ENCODE data around the gene PHLDA3. TPM values are rescaled to one million over a fixed set of nuclear protein-coding genes. Genes with fewer than 3 reads are reported as not detected.

The PHLDA3 gene
- total RNA-seq, 1 experiment from 2014 or later, result 22.1 TPM

DNA sequence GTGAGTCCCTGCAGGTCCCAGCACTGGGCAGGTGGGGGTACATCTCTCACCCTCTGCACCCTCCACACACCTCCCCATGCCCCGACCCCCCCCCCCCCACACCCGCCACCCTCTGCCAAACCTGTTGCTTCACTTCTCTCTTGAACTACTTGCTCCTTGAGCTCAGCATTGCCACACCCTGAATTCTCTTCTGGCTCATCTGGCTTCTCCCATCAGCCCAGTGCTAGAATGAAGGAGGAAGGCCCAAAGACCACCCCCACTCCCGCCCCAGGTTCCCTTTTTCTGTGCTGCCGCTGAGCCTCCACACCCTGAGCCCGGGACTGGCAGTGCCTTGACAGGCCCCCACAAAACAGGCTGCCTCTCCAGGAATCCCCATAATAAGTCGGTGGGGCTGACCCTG is 41.0 kb downstream of the PHLDA3 start:
- RAD21 ChIA-PET (ENCODE audit: low non-redundant PET in 1 of 2, low total read pairs in 2 of 2, uncharacterized antibody in 2 of 2, unreplicated experiment in 2 of 2), result no interaction called here
- CTCF ChIA-PET, result no interaction called here
- TF ChIP-seq SIN3A (IDR thresholded peaks at IDR 0.05; ENCODE audit: low read depth) (no peak), JUND (IDR thresholded peaks at IDR 0.05) (no peak), SRF (IDR thresholded peaks at IDR 0.05; ENCODE audit: low read depth) (no peak), EZH2 (IDR thresholded peaks at IDR 0.05) (no peak), TCF7L2 (IDR thresholded peaks at IDR 0.05; ENCODE audit: borderline replicate concordance, extremely low read depth, insufficient read depth, insufficient read length) (no peak), POLR2A (IDR thresholded peaks at IDR 0.05; ENCODE audit: borderline replicate concordance, extremely low read depth, insufficient read depth, insufficient read length) (no peak), RAD21 (IDR thresholded peaks at IDR 0.05; ENCODE audit: low read depth) (no peak), YY1 (IDR thresholded peaks at IDR 0.05; ENCODE audit: extremely low read depth, insufficient replicate concordance, low read depth, low read length) (no peak), EZH2phosphoT487 (IDR thresholded peaks at IDR 0.05; ENCODE audit: borderline replicate concordance) (no peak), POLR2AphosphoS5 (IDR thresholded peaks at IDR 0.05; ENCODE audit: low read depth, low read length) (no peak), SP1 (IDR thresholded peaks at IDR 0.05; ENCODE audit: low read depth) (no peak), ELF1 (IDR thresholded peaks at IDR 0.05; ENCODE audit: borderline replicate concordance, low read depth) (no peak), ZFX (IDR thresholded peaks at IDR 0.05) (no peak), CBX3 (IDR thresholded peaks at IDR 0.05; ENCODE audit: low read depth) (no peak), FOSL1 (IDR thresholded peaks at IDR 0.05; ENCODE audit: low read depth) (no peak)
- TF ChIP-seq, protein P1, sequence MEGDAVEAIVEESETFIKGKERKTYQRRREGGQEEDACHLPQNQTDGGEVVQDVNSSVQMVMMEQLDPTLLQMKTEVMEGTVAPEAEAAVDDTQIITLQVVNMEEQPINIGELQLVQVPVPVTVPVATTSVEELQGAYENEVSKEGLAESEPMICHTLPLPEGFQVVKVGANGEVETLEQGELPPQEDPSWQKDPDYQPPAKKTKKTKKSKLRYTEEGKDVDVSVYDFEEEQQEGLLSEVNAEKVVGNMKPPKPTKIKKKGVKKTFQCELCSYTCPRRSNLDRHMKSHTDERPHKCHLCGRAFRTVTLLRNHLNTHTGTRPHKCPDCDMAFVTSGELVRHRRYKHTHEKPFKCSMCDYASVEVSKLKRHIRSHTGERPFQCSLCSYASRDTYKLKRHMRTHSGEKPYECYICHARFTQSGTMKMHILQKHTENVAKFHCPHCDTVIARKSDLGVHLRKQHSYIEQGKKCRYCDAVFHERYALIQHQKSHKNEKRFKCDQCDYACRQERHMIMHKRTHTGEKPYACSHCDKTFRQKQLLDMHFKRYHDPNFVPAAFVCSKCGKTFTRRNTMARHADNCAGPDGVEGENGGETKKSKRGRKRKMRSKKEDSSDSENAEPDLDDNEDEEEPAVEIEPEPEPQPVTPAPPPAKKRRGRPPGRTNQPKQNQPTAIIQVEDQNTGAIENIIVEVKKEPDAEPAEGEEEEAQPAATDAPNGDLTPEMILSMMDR (IDR thresholded peaks at IDR 0.05 in 2 of 3, conservative IDR thresholded peaks at IDR 0.05 in 1 of 3; ENCODE audit: borderline replicate concordance in 1 of 3, insufficient read depth in 1 of 3, low read depth in 2 of 3, low read length in 2 of 3), result no peak
- TF ChIP-seq, protein P2, sequence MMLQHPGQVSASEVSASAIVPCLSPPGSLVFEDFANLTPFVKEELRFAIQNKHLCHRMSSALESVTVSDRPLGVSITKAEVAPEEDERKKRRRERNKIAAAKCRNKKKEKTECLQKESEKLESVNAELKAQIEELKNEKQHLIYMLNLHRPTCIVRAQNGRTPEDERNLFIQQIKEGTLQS (IDR thresholded peaks at IDR 0.05), result no peak
- TF ChIP-seq, protein P3, sequence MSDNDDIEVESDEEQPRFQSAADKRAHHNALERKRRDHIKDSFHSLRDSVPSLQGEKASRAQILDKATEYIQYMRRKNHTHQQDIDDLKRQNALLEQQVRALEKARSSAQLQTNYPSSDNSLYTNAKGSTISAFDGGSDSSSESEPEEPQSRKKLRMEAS (IDR thresholded peaks at IDR 0.05), result no peak
- TF ChIP-seq, protein P4, sequence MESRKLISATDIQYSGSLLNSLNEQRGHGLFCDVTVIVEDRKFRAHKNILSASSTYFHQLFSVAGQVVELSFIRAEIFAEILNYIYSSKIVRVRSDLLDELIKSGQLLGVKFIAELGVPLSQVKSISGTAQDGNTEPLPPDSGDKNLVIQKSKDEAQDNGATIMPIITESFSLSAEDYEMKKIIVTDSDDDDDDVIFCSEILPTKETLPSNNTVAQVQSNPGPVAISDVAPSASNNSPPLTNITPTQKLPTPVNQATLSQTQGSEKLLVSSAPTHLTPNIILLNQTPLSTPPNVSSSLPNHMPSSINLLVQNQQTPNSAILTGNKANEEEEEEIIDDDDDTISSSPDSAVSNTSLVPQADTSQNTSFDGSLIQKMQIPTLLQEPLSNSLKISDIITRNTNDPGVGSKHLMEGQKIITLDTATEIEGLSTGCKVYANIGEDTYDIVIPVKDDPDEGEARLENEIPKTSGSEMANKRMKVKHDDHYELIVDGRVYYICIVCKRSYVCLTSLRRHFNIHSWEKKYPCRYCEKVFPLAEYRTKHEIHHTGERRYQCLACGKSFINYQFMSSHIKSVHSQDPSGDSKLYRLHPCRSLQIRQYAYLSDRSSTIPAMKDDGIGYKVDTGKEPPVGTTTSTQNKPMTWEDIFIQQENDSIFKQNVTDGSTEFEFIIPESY (IDR thresholded peaks at IDR 0.05; ENCODE audit: extremely low read depth, insufficient replicate concordance, low read length), result no peak
- no TSS peak for BruUV-seq (replicated peaks)
- no peak overlapping the region for H2AFZ ChIP-seq (ENCODE audit: low read depth, low read length, poor library complexity, severe bottlenecking)
- no peaks in the 10 kb centered on the region for H3K36me3 ChIP-seq (ENCODE audit: control insufficient read depth in 1 of 2, insufficient read depth in 2 of 2, low read length in 2 of 2)
- H3K27ac ChIP-seq (ENCODE audit: low read depth, low read length), result no peak overlapping the region
- H3K9ac ChIP-seq (ENCODE audit: low read length), result no peak overlapping the region
- no peak overlapping the region for H3K4me2 ChIP-seq (ENCODE audit: low read length)
- intact Hi-C loops (cut with micrococcal nuclease), result no loop called here
- no peak for DNase-seq (ENCODE audit: low read depth, low spot score)
- H3K79me2 ChIP-seq (ENCODE audit: insufficient read depth, low read length), result no peaks in the 10 kb centered on the region
- no peaks in the 10 kb centered on the region for H3K27me3 ChIP-seq (ENCODE audit: insufficient read depth, low read length)
- POLR2A ChIA-PET, result no interaction called here
- H3K9me3 ChIP-seq (ENCODE audit: control insufficient read depth in 1 of 2, insufficient read depth in 1 of 2, low read depth in 1 of 2, low read length in 2 of 2), result no peaks in the 10 kb centered on the region
- H3K9me2 ChIP-seq (ENCODE audit: insufficient read depth), result no peaks in the 10 kb centered on the region
- H3K4me3 ChIP-seq (replicated peaks in 1 of 2; ENCODE audit: low read depth in 1 of 2, low read length in 2 of 2), result no peak overlapping the region
- ATAC-seq, result no peak
- H4K20me1 ChIP-seq (ENCODE audit: insufficient read depth), result no peaks in the 10 kb centered on the region
- no peaks in the 10 kb centered on the region for H3K4me1 ChIP-seq (ENCODE audit: control insufficient read depth in 1 of 2, insufficient read depth in 2 of 2, low read length in 2 of 2)
